DMS114 treated with DMSO at 0.1 percent for 48 hours (cell line): Measurements from ENCODE around the gene C9orf50.

Experiments
- DNase-seq: peaks from one replicate; lab custom pipeline; 2025; ENCODE audit not compliant: unreplicated experiment; lab: John Stamatoyannopoulos, UW

C9orf50 gene

GRCh38 chr9:129571298-129572051 is 49.4 kb downstream of the C9orf50 start:
- no peak for DNase-seq

GRCh38 chr9:129570450-129571297 is 50.2 kb downstream of the C9orf50 start:
- DNase-seq: no peak

GRCh38 chr9:129569502-129570449 is 51.1 kb downstream of the C9orf50 start:
- no peak for DNase-seq

- no peak for DNase-seq
Observed at GRCh38 chr9:129568560-129569501, 52.1 kb downstream of the C9orf50 start.

GRCh38 chr9:129567842-129568559 is 52.9 kb downstream of the C9orf50 start:
- peak; percentile 11 for DNase-seq

GRCh38 chr9:129567329-129567728 is 53.6 kb downstream of the C9orf50 start:
- DNase-seq: no peak

GRCh38 chr9:129566563-129567266 is 54.2 kb downstream of the C9orf50 start:
- DNase-seq: no peak

GRCh38 chr9:129562917-129563316 is 58.0 kb downstream of the C9orf50 start:
- DNase-seq: no peak

GRCh38 chr9:129562514-129562913 is 58.4 kb downstream of the C9orf50 start:
- no peak for DNase-seq
